Left ventricle myocardium inferior (tissue), 1 donor: ENCODE data around the gene FBN1. TPM values are rescaled to one million over a fixed set of nuclear protein-coding genes. Genes with fewer than 3 reads are reported as not detected.

Experiments used
- DNase-seq: peaks from one replicate; pipeline ENCODE4 v3.0.0-alpha.2; 2020
- H3K27ac ChIP-seq: fragments of 200-600 bp; replicated peaks from 2 replicates; pipeline ENCODE4 v1.8.0; 2021
- H3K27me3 ChIP-seq: fragments of 200-600 bp; 2 replicates; pipeline ENCODE4 v1.8.0; 2021; ENCODE audit warnings: low read depth
- H3K36me3 ChIP-seq: fragments of 200-600 bp; 2 replicates; pipeline ENCODE4 v1.8.0; 2021
- H3K4me1 ChIP-seq: fragments of 200-600 bp; 2 replicates; pipeline ENCODE4 v1.8.0; 2021
- H3K4me3 ChIP-seq: fragments of 200-600 bp; 2 replicates; pipeline ENCODE4 v1.8.0; 2021; ENCODE audit warnings: mild to moderate bottlenecking, moderate library complexity
- H3K9me3 ChIP-seq: fragments of 200-600 bp; replicated peaks from 2 replicates; pipeline ENCODE4 v1.8.0; 2021
- CTCF ChIP-seq: fragments of 200-600 bp; IDR thresholded peaks from 2 replicates; pipeline ENCODE4 v1.8.0; 2021; ENCODE audit warnings: antibody characterized with exemption, mild to moderate bottlenecking, borderline replicate concordance
- intact Hi-C: fragments of 100-400 bp; cut with micrococcal nuclease; formaldehyde crosslinking; loops from one replicate; pipeline ENCODE4 v1.11.0; 2022
- total RNA-seq: library from RNA; stranded (reverse); fragmentation: NEBNext Ultra II Directional; extraction: Animal tissue kit (Norgen Biotek cat#: 25700); gene quantifications from one replicate; pipeline ENCODE4 v1.2.1, GENCODE V29; 2021
- donor health status: DM: no; HTN: yes; CAD: no; lungs with severe emphysema.

Gene FBN1
- total RNA-seq, 1 donor from 2014 or later, result 45.5 TPM

GRCh38 chr15:48573780-48574179 lies 71.7 kb downstream of the FBN1 start:
- no peaks in the 10 kb centered on the region for H3K27me3 ChIP-seq
- no peak overlapping the region for H3K4me3 ChIP-seq
- intact Hi-C loops, result no loop called here
- peaks cover 31% of the 10 kb centered on the region for H3K4me1 ChIP-seq
- TF ChIP-seq CTCF, result no peak
- H3K36me3 ChIP-seq, result no peaks in the 10 kb centered on the region
- no peak for DNase-seq
- no peaks in the 10 kb centered on the region for H3K9me3 ChIP-seq
- H3K27ac ChIP-seq, result no peak overlapping the region

GRCh38 chr15:48572823-48573222 lies 72.7 kb downstream of the FBN1 start:
- H3K9me3 ChIP-seq, result no peaks in the 10 kb centered on the region
- DNase-seq, result no peak
- no peak overlapping the region for H3K27ac ChIP-seq
- no peak overlapping the region for H3K4me3 ChIP-seq
- H3K36me3 ChIP-seq, result no peaks in the 10 kb centered on the region
- no peaks in the 10 kb centered on the region for H3K27me3 ChIP-seq
- H3K4me1 ChIP-seq, result peaks cover 31% of the 10 kb centered on the region
- intact Hi-C loops, result no loop called here
- no peak for TF ChIP-seq CTCF

GRCh38 chr15:48571510-48571909 lies 74.0 kb downstream of the FBN1 start:
- H3K4me3 ChIP-seq, result no peak overlapping the region
- no peaks in the 10 kb centered on the region for H3K36me3 ChIP-seq
- H3K9me3 ChIP-seq, result no peaks in the 10 kb centered on the region
- DNase-seq, result no peak
- intact Hi-C loops, result no loop called here
- H3K27me3 ChIP-seq, result no peaks in the 10 kb centered on the region
- H3K27ac ChIP-seq, result no peak overlapping the region
- no peak for TF ChIP-seq CTCF
- H3K4me1 ChIP-seq, result peaks cover 29% of the 10 kb centered on the region

GRCh38 chr15:48570822-48571221 lies 74.7 kb downstream of the FBN1 start:
- H3K36me3 ChIP-seq, result no peaks in the 10 kb centered on the region
- no peak for TF ChIP-seq CTCF
- H3K4me3 ChIP-seq, result no peak overlapping the region
- no peaks in the 10 kb centered on the region for H3K9me3 ChIP-seq
- no peak for DNase-seq
- H3K27ac ChIP-seq, result peak overlapping the region; percentile 57
- peaks cover 36% of the 10 kb centered on the region for H3K4me1 ChIP-seq
- intact Hi-C loops, result no loop called here
- no peaks in the 10 kb centered on the region for H3K27me3 ChIP-seq

GRCh38 chr15:48569591-48570302 lies 75.8 kb downstream of the FBN1 start:
- intact Hi-C loops, result no loop called here
- Histone ChIP-seq H3K9me3 (no peaks in the 10 kb centered on the region), H3K36me3 (no peaks in the 10 kb centered on the region), H3K27me3 (no peaks in the 10 kb centered on the region), H3K27ac (no peak overlapping the region), H3K4me1 (peaks cover 46% of the 10 kb centered on the region), H3K4me3 (no peak overlapping the region)
- TF ChIP-seq CTCF, result no peak
- DNase-seq, result no peak
